Neuronal stem cell (in vitro differentiated cells): Measurements from ENCODE around the gene UGT1A1. TPM values are rescaled to one million over a fixed set of nuclear protein-coding genes. Genes with fewer than 3 reads are reported as not detected.
A peak's percentile ranks its signal among the peaks of the same experiment; 100 is the strongest.

Experiments
- DNase-seq: peaks from one replicate; pipeline ENCODE4 v3.0.0-alpha.2; 2013; ENCODE audit warnings: low spot score
- H2AFZ ChIP-seq: one replicate; pipeline ENCODE4 v1.6.1; 2013; ENCODE audit warnings: mild to moderate bottlenecking, low read length, inconsistent platforms
- H2AK5ac ChIP-seq: 2 replicates; pipeline ENCODE4 v1.6.1; 2013; ENCODE audit warnings: low read depth, mild to moderate bottlenecking, inconsistent platforms, low read length, moderate library complexity, mixed read lengths
- H2BK120ac ChIP-seq: 2 replicates; pipeline ENCODE4 v1.6.1; 2013; ENCODE audit warnings: low read depth, mild to moderate bottlenecking, inconsistent platforms, low read length, moderate library complexity, mixed read lengths
- H2BK12ac ChIP-seq: one replicate; pipeline ENCODE4 v1.6.1; 2013; ENCODE audit warnings: low read length, inconsistent platforms
- H2BK15ac ChIP-seq: 2 replicates; pipeline ENCODE4 v1.6.1; 2013; ENCODE audit warnings: mild to moderate bottlenecking, low read length, inconsistent platforms, mixed read lengths
- H2BK5ac ChIP-seq: one replicate; pipeline ENCODE4 v1.6.1; 2013; ENCODE audit warnings: inconsistent platforms, mild to moderate bottlenecking, low read length, moderate library complexity
- H3K14ac ChIP-seq: one replicate; pipeline ENCODE4 v1.6.1; 2013; ENCODE audit warnings: low read length, inconsistent platforms
- H3K18ac ChIP-seq: 2 replicates; pipeline ENCODE4 v1.6.1; 2013; ENCODE audit warnings: low read length, inconsistent platforms
- H3K23ac ChIP-seq: 2 replicates; pipeline ENCODE4 v1.6.1; 2013; ENCODE audit warnings: low read depth, mild to moderate bottlenecking, mixed read lengths, low read length, inconsistent platforms; ENCODE audit not compliant: poor library complexity
- H3K27ac ChIP-seq: replicated peaks from 3 replicates; pipeline ENCODE4 v1.5.1; 2013; ENCODE audit warnings: low read length, inconsistent platforms
- H3K27me3 ChIP-seq, 3 experiments: 2 replicates each; pipeline ENCODE4 v1.6.1; 2013; ENCODE audit warnings: low read length in 3 of 3, mild to moderate bottlenecking in 2 of 3, inconsistent platforms in 1 of 3, low read depth in 1 of 3, mixed read lengths in 1 of 3, moderate library complexity in 1 of 3; ENCODE audit not compliant: control insufficient read depth in 3 of 3, insufficient read depth in 3 of 3
- H3K36me3 ChIP-seq, 2 donors: replicated peaks in 1 of 2; 2 replicates each; pipeline ENCODE4 v1.6.1; 2013; ENCODE audit warnings: low read length in 2 of 2; ENCODE audit not compliant: control insufficient read depth in 2 of 2, insufficient read depth in 2 of 2
- H3K4ac ChIP-seq: 2 replicates; pipeline ENCODE4 v1.6.1; 2013; ENCODE audit warnings: inconsistent platforms, mild to moderate bottlenecking, low read length, moderate library complexity
- H3K4me1 ChIP-seq, 2 donors: 1 replicate in 1 of 2; 2 replicates in 1 of 2; pipeline ENCODE4 v1.6.1; 2013; ENCODE audit warnings: low read length in 2 of 2, low read depth in 1 of 2; ENCODE audit not compliant: control insufficient read depth in 2 of 2, insufficient read depth in 1 of 2
- H3K4me2 ChIP-seq: one replicate; pipeline ENCODE4 v1.6.1; 2013; ENCODE audit warnings: mild to moderate bottlenecking, low read length, inconsistent platforms; ENCODE audit not compliant: insufficient read depth, poor library complexity, severe bottlenecking
- H3K4me3 ChIP-seq, 2 donors: 2 replicates each; pipeline ENCODE4 v1.5.1; 2013; ENCODE audit warnings: low read length in 2 of 2, mild to moderate bottlenecking in 2 of 2, inconsistent platforms in 1 of 2, moderate library complexity in 1 of 2
- H3K79me1 ChIP-seq: one replicate; pipeline ENCODE4 v1.6.1; 2013; ENCODE audit warnings: low read depth, mild to moderate bottlenecking, inconsistent platforms, low read length, moderate library complexity
- H3K9ac ChIP-seq: one replicate; pipeline ENCODE4 v1.6.1; 2013; ENCODE audit warnings: mild to moderate bottlenecking, low read depth, low read length, inconsistent platforms; ENCODE audit not compliant: poor library complexity
- H3K9me3 ChIP-seq, 2 donors: replicated peaks in 1 of 2; 2 replicates each; pipeline versions ENCODE3 to v1.6.1; 2013; ENCODE audit warnings: low read length in 2 of 2, mild to moderate bottlenecking in 2 of 2, inconsistent platforms in 1 of 2, low read depth in 1 of 2, mixed read lengths in 1 of 2, moderate library complexity in 1 of 2; ENCODE audit not compliant: control insufficient read depth in 2 of 2, insufficient read depth in 1 of 2
- H4K8ac ChIP-seq: one replicate; pipeline ENCODE4 v1.6.1; 2013; ENCODE audit warnings: low read depth, mild to moderate bottlenecking, inconsistent platforms, low read length, moderate library complexity
- H4K91ac ChIP-seq: one replicate; pipeline ENCODE4 v1.6.1; 2013; ENCODE audit warnings: low read length, low read depth, mild to moderate bottlenecking, inconsistent platforms; ENCODE audit not compliant: poor library complexity
- WGBS, 2 donors: extraction: QIAGEN DNeasy Blood & Tissue Kit; methylation state at CpG; one replicate each; pipeline ENCODE4 v1.1.7; 2013; ENCODE audit warnings: missing lambda C conversion rate in 2 of 2, mixed read lengths in 1 of 2; ENCODE audit not compliant: insufficient read length in 2 of 2, insufficient replicate concordance in 1 of 2; ENCODE audit errors: extremely low coverage in 2 of 2; 5-methylcytosine and 5-hydroxymethylcytosine counted together
- polyA plus RNA-seq, 2 experiments: library from polyadenylated mRNA; stranded (reverse); fragments of 200-250 nt; gene quantifications; one replicate each; pipeline ENCODE4 v1.2.3, GENCODE V29; 2013

The UGT1A1 gene
- not detected for polyA plus RNA-seq (2013, experiment 1 of 2)
- not detected for polyA plus RNA-seq (2013, experiment 2 of 2)

DNA sequence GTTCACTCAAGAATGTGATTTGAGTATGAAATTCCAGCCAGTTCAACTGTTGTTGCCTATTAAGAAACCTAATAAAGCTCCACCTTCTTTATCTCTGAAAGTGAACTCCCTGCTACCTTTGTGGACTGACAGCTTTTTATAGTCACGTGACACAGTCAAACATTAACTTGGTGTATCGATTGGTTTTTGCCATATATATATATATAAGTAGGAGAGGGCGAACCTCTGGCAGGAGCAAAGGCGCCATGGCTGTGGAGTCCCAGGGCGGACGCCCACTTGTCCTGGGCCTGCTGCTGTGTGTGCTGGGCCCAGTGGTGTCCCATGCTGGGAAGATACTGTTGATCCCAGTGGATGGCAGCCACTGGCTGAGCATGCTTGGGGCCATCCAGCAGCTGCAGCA is at the start of gene UGT1A1:
Gene UGT1A1, plus strand, starts transcription at position 228 of the 400 bp plus-strand sequence. Its CDS starts 18 bp downstream, at position 246.
- H2BK120ac ChIP-seq = no peak within 1 kb of the TSS
- peak within 1 kb of the TSS; percentile 67 for H3K18ac ChIP-seq
- no peaks in the 10 kb centered on the region for H3K27me3 ChIP-seq
- H3K36me3 ChIP-seq = no peaks in the 10 kb centered on the region
- H3K4ac ChIP-seq = peak within 1 kb of the TSS; percentile 40
- H3K23ac ChIP-seq = no peak within 1 kb of the TSS
- no peaks in the 10 kb centered on the region for H3K79me1 ChIP-seq
- no peak within 1 kb of the TSS for H3K14ac ChIP-seq
- no peaks in the 10 kb centered on the region for H3K4me1 ChIP-seq
- H3K27ac ChIP-seq = no peak within 1 kb of the TSS
- H2AK5ac ChIP-seq = no peak within 1 kb of the TSS
- peak within 1 kb of the TSS; percentile 6 for H2AFZ ChIP-seq
- no peak within 1 kb of the TSS for H4K8ac ChIP-seq
- no CpG with 5 or more reads among the region's 6 CpGs for WGBS, 2 donors
- no peak within 1 kb of the TSS for H4K91ac ChIP-seq
- no peak for DNase-seq
- H2BK5ac ChIP-seq = peak within 1 kb of the TSS; percentile 18
- no peak within 1 kb of the TSS for H3K4me3 ChIP-seq
- no peak within 1 kb of the TSS for H2BK15ac ChIP-seq
- H3K9ac ChIP-seq = no peak within 1 kb of the TSS
- no peak within 1 kb of the TSS for H3K4me2 ChIP-seq
- peaks cover 0 to under 1% of the 10 kb centered on the region in 2 donors for H3K9me3 ChIP-seq
- no peak within 1 kb of the TSS for H2BK12ac ChIP-seq

DNA sequence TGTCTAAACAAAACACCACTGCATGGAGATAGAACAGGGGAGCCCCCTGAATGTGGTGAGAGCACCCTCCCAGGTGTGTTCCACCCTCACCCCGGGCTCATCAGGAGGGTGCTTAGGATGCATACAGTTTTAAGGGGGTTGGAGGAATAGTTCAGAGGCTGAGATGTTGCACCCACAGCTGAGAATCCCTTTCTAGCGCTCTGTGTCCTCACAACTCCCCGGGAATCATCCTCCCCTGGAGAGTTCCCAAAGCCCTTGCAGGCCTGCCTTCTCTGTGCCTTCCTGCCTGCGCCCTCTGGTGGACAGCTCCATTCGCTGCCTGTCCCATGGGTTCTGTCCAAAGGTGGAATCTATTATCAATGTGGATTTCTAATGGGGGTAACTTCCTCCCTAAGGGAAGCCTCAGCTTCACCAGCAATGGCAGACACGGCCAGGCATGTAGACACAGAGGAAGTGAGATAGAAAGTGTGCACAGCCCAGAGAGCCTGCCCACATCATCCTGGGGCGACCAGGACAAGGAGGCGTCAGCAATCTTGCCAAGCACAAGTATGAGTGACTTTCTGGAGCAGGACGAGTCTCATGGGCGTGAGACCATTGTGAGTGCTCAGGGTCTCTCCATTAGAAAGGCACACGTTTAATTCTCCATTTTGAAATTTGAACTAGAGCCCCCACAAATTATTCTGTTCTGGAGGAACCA is 48.6 kb upstream of the UGT1A1 start:
- no CpG with 5 or more reads among the region's 11 CpGs for WGBS, 2 donors

DNA sequence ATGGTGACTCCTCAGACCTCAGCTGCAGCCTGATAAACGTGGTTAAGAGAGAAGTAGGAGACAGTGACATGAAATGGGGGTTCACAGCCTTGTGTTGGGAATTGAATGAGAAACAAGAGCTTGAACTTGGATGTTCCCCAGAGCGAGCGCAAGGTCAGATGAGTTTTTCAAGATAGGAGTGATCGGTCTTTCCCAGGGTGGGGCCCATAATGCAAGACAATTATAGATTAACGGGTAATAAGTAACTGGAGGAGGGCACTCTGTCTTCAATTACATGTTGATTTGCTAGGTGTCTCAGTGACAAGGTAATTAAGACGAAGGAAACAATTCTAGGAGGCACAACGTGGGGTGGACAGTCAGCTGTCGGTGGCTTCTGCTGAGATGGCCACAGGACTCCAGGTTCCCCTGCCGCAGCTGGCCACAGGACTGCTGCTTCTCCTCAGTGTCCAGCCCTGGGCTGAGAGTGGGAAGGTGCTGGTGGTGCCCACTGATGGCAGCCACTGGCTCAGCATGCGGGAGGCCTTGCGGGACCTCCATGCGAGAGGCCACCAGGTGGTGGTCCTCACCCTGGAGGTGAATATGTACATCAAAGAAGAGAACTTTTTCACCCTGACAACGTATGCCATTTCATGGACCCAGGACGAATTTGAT is 47.3 kb upstream of the UGT1A1 start, which contains the start of gene UGT1A5:
Gene UGT1A5, plus strand, starts transcription at position 297 of the 651 bp plus-strand sequence. Its CDS starts 85 bp downstream, at position 382.
- H3K4me2 ChIP-seq = no peak within 1 kb of the TSS
- H2BK120ac ChIP-seq = no peak within 1 kb of the TSS
- no peak within 1 kb of the TSS for H3K18ac ChIP-seq
- H3K4me3 ChIP-seq = no peak within 1 kb of the TSS
- H2BK5ac ChIP-seq = no peak within 1 kb of the TSS
- H3K79me1 ChIP-seq = no peaks in the 10 kb centered on the region
- H3K4ac ChIP-seq = no peak within 1 kb of the TSS
- H3K36me3 ChIP-seq = no peaks in the 10 kb centered on the region
- no peak within 1 kb of the TSS for H4K91ac ChIP-seq
- H4K8ac ChIP-seq = no peak within 1 kb of the TSS
- peak within 1 kb of the TSS; percentile 26 for H3K23ac ChIP-seq
- no peak for DNase-seq
- H3K14ac ChIP-seq = no peak within 1 kb of the TSS
- H2BK15ac ChIP-seq = peak within 1 kb of the TSS; percentile 42
- peak within 1 kb of the TSS; percentile 4 for H2BK12ac ChIP-seq
- H2AK5ac ChIP-seq = no peak within 1 kb of the TSS
- H2AFZ ChIP-seq = no peak within 1 kb of the TSS
- no peak within 1 kb of the TSS for H3K27ac ChIP-seq
- H3K4me1 ChIP-seq = peaks cover 0 to 7% of the 10 kb centered on the region in 2 donors
- WGBS, 2 donors = no CpG with 5 or more reads among the region's 14 CpGs
- H3K9me3 ChIP-seq = no peaks in the 10 kb centered on the region
- no peaks in the 10 kb centered on the region for H3K27me3 ChIP-seq
- no peak within 1 kb of the TSS for H3K9ac ChIP-seq

More for the DNA sequence above, 48.6 kb upstream of the UGT1A1 start:
- Histone ChIP-seq H3K14ac (no peak overlapping the region), H3K23ac (no peak overlapping the region), H2AFZ (peak overlapping the region; percentile 6), H3K18ac (no peak overlapping the region), H3K9ac (no peak overlapping the region), H3K9me3 (no peaks in the 10 kb centered on the region), H3K79me1 (no peaks in the 10 kb centered on the region), H3K36me3 (no peaks in the 10 kb centered on the region), H3K4me1 (peaks cover 0 to under 1% of the 10 kb centered on the region in 2 donors), H4K91ac (no peak overlapping the region), H3K27ac (no peak overlapping the region), H3K4me3 (no peak overlapping the region), H3K4me2 (no peak overlapping the region), H3K4ac (no peak overlapping the region), H2AK5ac (no peak overlapping the region), H4K8ac (no peak overlapping the region), H2BK12ac (peak overlapping the region; percentile 4), H2BK5ac (no peak overlapping the region), H3K27me3 (no peaks in the 10 kb centered on the region), H2BK120ac (no peak overlapping the region), H2BK15ac (peak overlapping the region; percentile 42)
- peak; percentile 69 for DNase-seq

- H4K91ac ChIP-seq = no peak overlapping the region
- no peaks in the 10 kb centered on the region for H3K9me3 ChIP-seq
- no peak overlapping the region for H3K4me3 ChIP-seq
- DNase-seq = no peak
- no peaks in the 10 kb centered on the region for H3K27me3 ChIP-seq
- no peak overlapping the region for H2AFZ ChIP-seq
- H3K27ac ChIP-seq = no peak overlapping the region
- H3K18ac ChIP-seq = no peak overlapping the region
- H2BK120ac ChIP-seq = no peak overlapping the region
- H4K8ac ChIP-seq = no peak overlapping the region
- peaks cover 0 to 7% of the 10 kb centered on the region in 2 donors for H3K4me1 ChIP-seq
- no peak overlapping the region for H3K4me2 ChIP-seq
- no peaks in the 10 kb centered on the region for H3K36me3 ChIP-seq
- H3K4ac ChIP-seq = no peak overlapping the region
- WGBS, 2 donors = no CpG with 5 or more reads among the region's 7 CpGs
- no peak overlapping the region for H3K9ac ChIP-seq
- no peak overlapping the region for H3K23ac ChIP-seq
- H3K79me1 ChIP-seq = no peaks in the 10 kb centered on the region
- no peak overlapping the region for H2BK5ac ChIP-seq
- H2BK15ac ChIP-seq = no peak overlapping the region
- H2BK12ac ChIP-seq = no peak overlapping the region
- H2AK5ac ChIP-seq = no peak overlapping the region
- H3K14ac ChIP-seq = no peak overlapping the region
Observed at GRCh38 chr2:233713262-233713615, 46.8 kb upstream of the UGT1A1 start.
